Measurements from ENCODE around the gene CLNK.

CLNK gene

DNA sequence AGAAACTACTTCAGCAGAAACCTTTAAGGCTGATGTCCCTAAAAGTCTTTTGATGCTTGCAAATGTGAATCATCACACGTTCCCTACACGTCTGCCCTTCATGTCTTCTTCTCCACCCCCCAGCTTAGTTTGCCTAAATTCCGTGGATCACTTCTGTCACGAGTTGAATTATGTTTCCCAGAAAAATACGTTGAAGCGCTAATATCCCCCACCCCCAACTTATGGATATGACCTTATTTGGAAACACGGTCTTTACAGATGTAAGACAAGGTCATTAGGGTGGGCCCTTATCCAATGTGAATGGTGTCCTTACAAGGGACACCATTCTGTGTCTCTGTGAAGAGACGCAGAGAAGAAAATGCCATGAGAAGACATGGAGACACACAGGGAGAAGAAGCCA is 225.3 kb downstream of the CLNK start:
- ChIA-PET POLR2A (no interaction called here), CTCF (no interaction called here)
- DNase-seq (ENCODE audit: extremely low spot score), result no peak
- TF ChIP-seq, protein P1, sequence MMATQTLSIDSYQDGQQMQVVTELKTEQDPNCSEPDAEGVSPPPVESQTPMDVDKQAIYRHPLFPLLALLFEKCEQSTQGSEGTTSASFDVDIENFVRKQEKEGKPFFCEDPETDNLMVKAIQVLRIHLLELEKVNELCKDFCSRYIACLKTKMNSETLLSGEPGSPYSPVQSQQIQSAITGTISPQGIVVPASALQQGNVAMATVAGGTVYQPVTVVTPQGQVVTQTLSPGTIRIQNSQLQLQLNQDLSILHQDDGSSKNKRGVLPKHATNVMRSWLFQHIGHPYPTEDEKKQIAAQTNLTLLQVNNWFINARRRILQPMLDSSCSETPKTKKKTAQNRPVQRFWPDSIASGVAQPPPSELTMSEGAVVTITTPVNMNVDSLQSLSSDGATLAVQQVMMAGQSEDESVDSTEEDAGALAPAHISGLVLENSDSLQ (IDR thresholded peaks at IDR 0.05), result no peak
- TF ChIP-seq ZNF384 (IDR thresholded peaks at IDR 0.05), result no peak
- no peak for TF ChIP-seq ARNT (IDR thresholded peaks at IDR 0.05)
- no peak for TF ChIP-seq BHLHE40 (IDR thresholded peaks at IDR 0.05; ENCODE audit: borderline replicate concordance)
- TF ChIP-seq ELF4 (IDR thresholded peaks at IDR 0.05), result no peak
- TF ChIP-seq NFRKB (IDR thresholded peaks at IDR 0.05), result no peak
- no peak for TF ChIP-seq CTBP1 (IDR thresholded peaks at IDR 0.05; ENCODE audit: borderline replicate concordance)
- TF ChIP-seq SP1 (IDR thresholded peaks at IDR 0.05), result no peak

DNA sequence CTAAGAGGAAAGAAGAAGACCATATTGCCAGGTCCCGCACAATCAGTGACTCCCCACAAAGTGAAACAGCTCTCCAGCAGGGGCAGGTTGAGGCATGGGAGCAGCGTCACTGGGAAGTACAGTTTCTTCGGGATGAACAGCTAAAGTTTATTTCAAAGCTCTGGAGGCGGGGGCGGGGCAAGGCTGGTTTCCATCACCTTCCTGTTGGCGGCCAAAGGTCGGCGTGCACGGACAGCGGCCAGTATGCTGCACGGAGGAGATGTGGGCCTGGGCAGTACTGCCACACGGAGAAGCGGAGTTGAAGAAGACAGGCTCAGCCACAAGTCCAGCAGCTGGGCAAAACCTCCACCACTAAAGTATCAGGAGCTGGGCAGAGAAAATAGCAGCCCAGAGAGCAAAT is 226.4 kb downstream of the CLNK start:
- TF ChIP-seq CTBP1 (IDR thresholded peaks at IDR 0.05; ENCODE audit: borderline replicate concordance) (no peak), TARDBP (IDR thresholded peaks at IDR 0.05) (no peak), LEF1 (IDR thresholded peaks at IDR 0.05; ENCODE audit: borderline replicate concordance) (no peak), L3MBTL2 (conservative IDR thresholded peaks at IDR 0.05) (no peak), NFRKB (IDR thresholded peaks at IDR 0.05) (no peak), BHLHE40 (IDR thresholded peaks at IDR 0.05; ENCODE audit: borderline replicate concordance) (no peak), FOXK2 (IDR thresholded peaks at IDR 0.05) (no peak), HDGF (IDR thresholded peaks at IDR 0.05; ENCODE audit: borderline replicate concordance) (no peak), ELF4 (IDR thresholded peaks at IDR 0.05) (no peak), FOXA1 (IDR thresholded peaks at IDR 0.05) (no peak), SUZ12 (IDR thresholded peaks at IDR 0.05) (no peak), SP1 (IDR thresholded peaks at IDR 0.05) (no peak), FOXM1 (IDR thresholded peaks at IDR 0.05; ENCODE audit: borderline replicate concordance) (no peak), ZNF384 (IDR thresholded peaks at IDR 0.05) (no peak), ARNT (IDR thresholded peaks at IDR 0.05) (no peak)
- TF ChIP-seq, protein P1 (IDR thresholded peaks at IDR 0.05), result no peak
- ChIA-PET CTCF (no interaction called here), POLR2A (no interaction called here)
- DNase-seq (ENCODE audit: extremely low spot score), result no peak

DNA sequence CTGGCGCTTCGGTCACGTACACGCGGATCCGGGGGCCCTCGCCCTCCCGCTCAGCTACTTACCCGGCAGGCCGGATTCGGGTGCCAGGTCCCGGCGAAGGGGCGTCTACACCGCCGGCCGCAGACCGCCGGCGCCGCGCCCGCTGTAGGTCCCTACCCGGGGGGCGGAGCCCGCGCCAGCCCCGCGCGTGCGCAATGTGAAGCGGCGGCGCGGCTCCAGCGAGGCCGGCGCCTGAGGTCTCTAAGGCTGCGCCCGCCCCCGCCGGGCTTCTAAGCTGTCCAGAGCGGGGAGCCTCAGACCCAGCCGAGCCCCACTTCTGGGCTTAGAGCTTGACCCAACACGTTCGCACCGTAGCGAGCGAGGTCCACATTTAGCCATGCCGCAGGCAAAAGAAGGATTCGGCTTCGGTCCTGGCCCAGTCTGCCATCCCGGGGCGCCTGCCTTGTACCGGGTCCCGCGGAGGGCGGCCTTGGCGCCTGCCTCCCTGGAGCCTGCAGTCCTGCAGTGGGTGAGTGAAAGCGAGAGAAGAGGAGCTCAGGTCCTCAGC is 227.2 kb downstream of the CLNK start, which contains the start of gene ZNF518B:
Gene ZNF518B, minus strand, starts transcription at position 172 of the 547 bp plus-strand sequence. CDS start 11,098 bp downstream, outside the sequence.
- no peak for TF ChIP-seq FOXA1 (IDR thresholded peaks at IDR 0.05)
- TF ChIP-seq HDGF (IDR thresholded peaks at IDR 0.05; ENCODE audit: borderline replicate concordance), result no peak
- 0 out of 2 replicates have a peak, but pooled peaks have one; percentile 14 for TF ChIP-seq L3MBTL2 (conservative IDR thresholded peaks at IDR 0.05)
- no peak for TF ChIP-seq ZNF384 (IDR thresholded peaks at IDR 0.05)
- TF ChIP-seq FOXK2 (IDR thresholded peaks at IDR 0.05), result no peak
- TF ChIP-seq ELF4 (IDR thresholded peaks at IDR 0.05), result no peak
- TF ChIP-seq BHLHE40 (IDR thresholded peaks at IDR 0.05; ENCODE audit: borderline replicate concordance), result no peak
- no peak for TF ChIP-seq FOXM1 (IDR thresholded peaks at IDR 0.05; ENCODE audit: borderline replicate concordance)
- no peak for TF ChIP-seq LEF1 (IDR thresholded peaks at IDR 0.05; ENCODE audit: borderline replicate concordance)
- CTCF ChIA-PET, result no interaction called here
- DNase-seq (ENCODE audit: extremely low spot score), result peak; percentile 69
- POLR2A ChIA-PET, result no interaction called here

DNA sequence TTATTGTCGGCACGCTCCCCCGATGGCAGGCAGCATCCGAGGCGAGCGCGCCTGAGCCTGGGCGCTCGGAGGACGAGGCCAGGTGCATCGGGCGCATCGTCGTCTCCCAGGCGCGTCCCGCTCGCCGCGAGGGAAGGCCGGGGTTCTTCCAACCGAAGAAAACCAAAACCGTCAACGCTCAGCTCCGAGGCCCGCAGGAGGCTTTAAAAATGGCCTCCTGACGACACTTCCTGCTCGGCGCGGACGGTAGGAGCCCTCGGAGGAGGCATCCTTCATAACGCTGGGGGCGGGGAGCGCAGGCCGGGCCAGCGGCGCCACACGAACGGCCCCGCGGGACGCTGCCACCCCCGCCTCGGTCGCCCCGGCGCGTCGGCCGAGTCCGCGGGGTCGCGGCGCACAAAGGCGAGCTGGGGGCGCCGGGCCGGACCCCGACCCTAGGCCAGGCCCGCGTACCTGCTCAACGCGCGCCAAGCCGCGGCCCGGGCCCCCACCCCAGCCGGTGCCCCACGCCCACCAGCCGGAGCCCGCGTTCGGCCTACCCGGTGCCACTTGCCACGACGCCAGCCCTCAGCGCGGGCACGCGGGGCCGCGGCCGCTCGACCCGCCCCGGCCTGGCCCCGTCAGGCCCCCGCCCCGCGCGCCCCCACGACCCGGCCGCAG is 227.8 kb downstream of the CLNK start:
- DNase-seq (ENCODE audit: extremely low spot score), result peak; percentile 9
- POLR2A ChIA-PET, result no interaction called here
- TF ChIP-seq SP1 (IDR thresholded peaks at IDR 0.05) (no peak), FOXA1 (IDR thresholded peaks at IDR 0.05) (no peak), FOXM1 (IDR thresholded peaks at IDR 0.05; ENCODE audit: borderline replicate concordance) (no peak), ARNT (IDR thresholded peaks at IDR 0.05) (no peak), L3MBTL2 (conservative IDR thresholded peaks at IDR 0.05) (no peak; the same call in 1 of the 2 replicates), ELF4 (IDR thresholded peaks at IDR 0.05) (no peak), TARDBP (IDR thresholded peaks at IDR 0.05) (no peak), ZNF384 (IDR thresholded peaks at IDR 0.05) (no peak), HDGF (IDR thresholded peaks at IDR 0.05; ENCODE audit: borderline replicate concordance) (no peak), CTBP1 (IDR thresholded peaks at IDR 0.05; ENCODE audit: borderline replicate concordance) (no peak), FOXK2 (IDR thresholded peaks at IDR 0.05) (no peak), SUZ12 (IDR thresholded peaks at IDR 0.05) (no peak), BHLHE40 (IDR thresholded peaks at IDR 0.05; ENCODE audit: borderline replicate concordance) (no peak), NFRKB (IDR thresholded peaks at IDR 0.05) (no peak)
- TF ChIP-seq, protein P1 (IDR thresholded peaks at IDR 0.05), result no peak
- CTCF ChIA-PET, result no interaction called here

DNA sequence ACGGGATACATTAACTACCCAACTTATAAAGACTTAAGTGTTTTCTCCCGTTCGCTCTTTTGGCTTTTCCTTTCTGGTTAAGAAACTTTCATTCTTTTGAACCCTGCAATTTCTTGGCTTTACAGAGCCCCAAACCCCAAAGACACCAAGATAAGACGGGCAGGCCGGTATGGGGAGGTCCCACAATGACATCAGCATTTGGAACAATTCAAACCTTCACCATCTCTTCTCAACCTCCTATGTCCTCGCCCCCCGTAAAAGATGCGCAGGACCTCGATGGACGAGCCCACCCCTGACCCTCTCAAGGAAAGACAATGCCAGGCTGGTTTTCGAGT is 228.3 kb downstream of the CLNK start:
- DNase-seq (ENCODE audit: extremely low spot score), result no peak
- ChIA-PET POLR2A (no interaction called here), CTCF (no interaction called here)
- no peak for TF ChIP-seq ARNT (IDR thresholded peaks at IDR 0.05)
- no peak for TF ChIP-seq ELF4 (IDR thresholded peaks at IDR 0.05)
- TF ChIP-seq LEF1 (IDR thresholded peaks at IDR 0.05; ENCODE audit: borderline replicate concordance), result no peak
- no peak for TF ChIP-seq BHLHE40 (IDR thresholded peaks at IDR 0.05; ENCODE audit: borderline replicate concordance)
- TF ChIP-seq L3MBTL2 (conservative IDR thresholded peaks at IDR 0.05), result no peak
- TF ChIP-seq FOXM1 (IDR thresholded peaks at IDR 0.05; ENCODE audit: borderline replicate concordance), result no peak
- TF ChIP-seq, protein P1 (IDR thresholded peaks at IDR 0.05), result no peak
- TF ChIP-seq ZNF384 (IDR thresholded peaks at IDR 0.05), result no peak
- no peak for TF ChIP-seq SP1 (IDR thresholded peaks at IDR 0.05)
- no peak for TF ChIP-seq NFRKB (IDR thresholded peaks at IDR 0.05)
- TF ChIP-seq HDGF (IDR thresholded peaks at IDR 0.05; ENCODE audit: borderline replicate concordance), result no peak
- TF ChIP-seq SUZ12 (IDR thresholded peaks at IDR 0.05), result no peak
- TF ChIP-seq CTBP1 (IDR thresholded peaks at IDR 0.05; ENCODE audit: borderline replicate concordance), result no peak
- TF ChIP-seq FOXK2 (IDR thresholded peaks at IDR 0.05), result no peak
